Measurements from ENCODE around the gene DPM1. TPM values are rescaled to one million over a fixed set of nuclear protein-coding genes. Genes with fewer than 3 reads are reported as not detected.

Gene DPM1
- total and polyA plus RNA-seq, 2 of the 8 experiments (the other 6 are each of a cell fraction or from before 2014, with no cell fraction given) = 42.3 to 57.0 TPM

DNA sequence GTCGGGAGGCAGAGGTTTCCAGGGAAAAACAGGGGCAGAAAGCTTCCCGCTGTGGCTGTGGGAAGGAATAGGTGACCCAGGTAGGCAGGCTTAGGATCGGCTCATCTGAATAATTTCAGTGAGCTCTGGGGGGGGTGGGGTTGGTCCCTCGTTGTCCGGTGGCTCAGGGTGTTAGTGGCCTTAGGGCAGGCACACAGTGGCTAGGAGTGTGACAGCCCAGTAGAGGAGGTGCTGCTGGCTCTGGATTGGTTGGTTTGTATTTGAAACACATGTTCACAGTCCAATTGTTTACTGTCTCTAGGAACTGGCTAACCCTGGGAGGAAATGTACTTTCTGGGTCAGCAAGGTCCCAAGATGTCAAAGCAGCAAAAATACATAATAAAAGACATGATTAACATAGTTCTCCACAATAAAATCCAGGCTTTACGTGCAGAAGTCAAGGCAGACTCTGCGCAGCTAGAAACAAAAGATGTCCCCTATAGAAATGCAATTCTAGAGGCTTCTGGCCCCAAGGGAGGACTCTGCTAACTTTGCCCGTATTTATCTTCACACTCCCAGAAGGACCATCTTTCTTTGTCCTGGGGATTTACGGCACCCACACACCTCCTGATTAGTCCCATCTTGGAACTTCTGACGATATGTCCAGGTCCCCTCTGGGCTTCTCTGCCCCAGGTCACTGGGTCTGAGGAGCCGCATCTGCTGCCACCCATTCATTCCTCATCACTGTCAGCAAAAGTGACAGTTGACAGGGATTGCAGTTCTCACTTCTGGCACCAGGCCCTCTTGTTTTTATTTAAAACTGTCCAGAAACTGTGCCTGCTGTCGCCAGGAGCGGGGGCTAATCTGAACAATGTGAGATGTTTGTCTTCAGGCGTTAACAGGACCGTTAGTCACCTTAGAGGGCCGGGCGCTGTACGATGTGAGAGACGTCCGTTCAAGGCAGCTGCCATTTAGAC, 19.0 kb upstream of the DPM1 start (continued):
- TF ChIP-seq CHD1 (IDR thresholded peaks at IDR 0.05; ENCODE audit: low read depth, low read length) (no peak), HDAC6 (IDR thresholded peaks at IDR 0.05; ENCODE audit: low read depth, low read length) (no peak), NRF1 (IDR thresholded peaks at IDR 0.05; ENCODE audit: low read depth, low read length) (no peak), TAF1 (IDR thresholded peaks at IDR 0.05; ENCODE audit: low read depth, low read length) (no peak), JUND (IDR thresholded peaks at IDR 0.05; ENCODE audit: low read length) (no peak), CBX5 (IDR thresholded peaks at IDR 0.05; ENCODE audit: low read depth, low read length) (no peak), MAFK (IDR thresholded peaks at IDR 0.05; ENCODE audit: low read depth, low read length) (no peak), TAF7 (optimal IDR thresholded peaks at IDR 0.05; ENCODE audit: borderline replicate concordance, low read depth, low read length) (no peak)
- TF ChIP-seq, protein P1, sequence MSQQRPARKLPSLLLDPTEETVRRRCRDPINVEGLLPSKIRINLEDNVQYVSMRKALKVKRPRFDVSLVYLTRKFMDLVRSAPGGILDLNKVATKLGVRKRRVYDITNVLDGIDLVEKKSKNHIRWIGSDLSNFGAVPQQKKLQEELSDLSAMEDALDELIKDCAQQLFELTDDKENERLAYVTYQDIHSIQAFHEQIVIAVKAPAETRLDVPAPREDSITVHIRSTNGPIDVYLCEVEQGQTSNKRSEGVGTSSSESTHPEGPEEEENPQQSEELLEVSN (IDR thresholded peaks at IDR 0.05) = no peak
